HG03460 (cell line): ENCODE data around the gene PRAMEF15.
"Not testable (repeated sequence)": the region's sequence is repeated elsewhere in the genome, so short reads cannot be mapped to it uniquely, and the experiment has no call there.

Experiments
- ATAC-seq: cut with Tn5 transposase; IDR thresholded peaks from one replicate; pipeline ENCODE4 v1.9.1; 2021; ENCODE audit not compliant: unreplicated experiment

Gene PRAMEF15

GRCh38 chr1:13315281-13315680, at the start of gene PRAMEF15:
PRAMEF15 (plus strand) TSS chr1:13315581; CDS start chr1:13318408, 2,827 bp downstream.
- ATAC-seq = not testable (repeated sequence)

- not testable (repeated sequence) for ATAC-seq
Measured at GRCh38 chr1:13277016-13277415, 38.4 kb upstream of the PRAMEF15 start.

- ATAC-seq = not testable (repeated sequence)
Measured at GRCh38 chr1:13279617-13280016, 35.8 kb upstream of the PRAMEF15 start.

GRCh38 chr1:13285037-13285436, 30.3 kb upstream of the PRAMEF15 start, which contains the start of gene PRAMEF8:
PRAMEF8 (minus strand) TSS chr1:13285137; CDS start chr1:13284091, 1,046 bp downstream.
- ATAC-seq = not testable (repeated sequence)

- not testable (repeated sequence) for ATAC-seq
Measured at GRCh38 chr1:13289030-13289429, 26.4 kb upstream of the PRAMEF15 start.

GRCh38 chr1:13297216-13297931, 18.0 kb upstream of the PRAMEF15 start:
- ATAC-seq = not testable (repeated sequence)

GRCh38 chr1:13298699-13299098, 16.7 kb upstream of the PRAMEF15 start:
- not testable (repeated sequence) for ATAC-seq

- ATAC-seq = not testable (repeated sequence)
Measured at GRCh38 chr1:13302197-13302596, 13.2 kb upstream of the PRAMEF15 start.

GRCh38 chr1:13303239-13303638, 12.1 kb upstream of the PRAMEF15 start, which contains the start of gene PRAMEF33:
PRAMEF33 (plus strand) TSS chr1:13303539; CDS start chr1:13305955, 2,416 bp downstream.
- not testable (repeated sequence) for ATAC-seq

- ATAC-seq = not testable (repeated sequence)
Measured at GRCh38 chr1:13342496-13342895, 27.1 kb downstream of the PRAMEF15 start.

GRCh38 chr1:13347034-13347433, 31.7 kb downstream of the PRAMEF15 start, which contains the start of gene PRAMEF14:
PRAMEF14 (minus strand) TSS chr1:13347134; CDS start chr1:13345314, 1,820 bp downstream.
- ATAC-seq = not testable (repeated sequence)

GRCh38 chr1:13353476-13353875, 38.1 kb downstream of the PRAMEF15 start:
- not testable (repeated sequence) for ATAC-seq

- not testable (repeated sequence) for ATAC-seq
Measured at GRCh38 chr1:13354475-13354874, 39.1 kb downstream of the PRAMEF15 start.

- ATAC-seq = not testable (repeated sequence)
Measured at GRCh38 chr1:13356774-13357173, 41.4 kb downstream of the PRAMEF15 start.

GRCh38 chr1:13362364-13362763, 47.0 kb downstream of the PRAMEF15 start:
- not testable (repeated sequence) for ATAC-seq

GRCh38 chr1:13364928-13365327, 49.5 kb downstream of the PRAMEF15 start:
- ATAC-seq = not testable (repeated sequence)

- ATAC-seq = not testable (repeated sequence)
Measured at GRCh38 chr1:13366536-13366935, 51.2 kb downstream of the PRAMEF15 start.

- ATAC-seq = not testable (repeated sequence)
Measured at GRCh38 chr1:13368544-13368943, 53.2 kb downstream of the PRAMEF15 start.
